GM23338 (cell line): ENCODE measurements around the gene ASPSCR1. TPM values are rescaled to one million over a fixed set of nuclear protein-coding genes. Genes with fewer than 3 reads are reported as not detected.

ENCODE experiments used
- ATAC-seq: fragments of 200-7000 bp; cut with Tn5 transposase; 3 replicates; pipeline ENCODE4 v1.9.1; 2020
- DNase-seq: peaks from one replicate; pipeline ENCODE4 v3.0.0-alpha.2; 2015; ENCODE audit warnings: low spot score
- H2AFZ ChIP-seq: fragments of 200-600 bp; sonication (generic); 2 replicates; pipeline ENCODE4 v1.8.0; 2016; ENCODE audit warnings: antibody characterized with exemption, mild to moderate bottlenecking, moderate library complexity
- H3F3A ChIP-seq: fragments of 200-600 bp; sonication (generic); replicated peaks from 2 replicates; pipeline ENCODE4 v1.8.0; 2017; ENCODE audit warnings: antibody characterized with exemption, mixed run types, low read depth
- H3K27ac ChIP-seq: fragments of 200-600 bp; sonication (generic); 2 replicates; pipeline ENCODE4 v1.6.1; 2016; ENCODE audit warnings: low read depth
- H3K27me3 ChIP-seq: fragments of 200-600 bp; sonication (generic); 2 replicates; pipeline ENCODE4 v1.8.0; 2016; ENCODE audit warnings: mild to moderate bottlenecking, mixed run types, moderate library complexity; ENCODE audit not compliant: insufficient read depth
- H3K36me3 ChIP-seq: fragments of 200-600 bp; sonication (generic); 2 replicates; pipeline ENCODE4 v1.8.0; 2016; ENCODE audit warnings: mild to moderate bottlenecking; ENCODE audit not compliant: insufficient read depth
- H3K4me1 ChIP-seq: fragments of 200-600 bp; sonication (generic); 2 replicates; pipeline ENCODE4 v1.8.0; 2016; ENCODE audit warnings: mild to moderate bottlenecking, moderate library complexity; ENCODE audit not compliant: insufficient read depth
- H3K4me2 ChIP-seq: fragments of 200-600 bp; sonication (generic); 2 replicates; pipeline ENCODE4 v1.7.1; 2017; ENCODE audit warnings: mixed run types
- H3K4me3 ChIP-seq: fragments of 200-600 bp; sonication (generic); 2 replicates; pipeline ENCODE4 v1.6.1; 2016; ENCODE audit warnings: mixed run types
- H3K79me2 ChIP-seq: fragments of 200-600 bp; sonication (generic); replicated peaks from 2 replicates; pipeline ENCODE4 v1.8.0; 2017; ENCODE audit warnings: mild to moderate bottlenecking; ENCODE audit not compliant: insufficient read depth
- H3K9me2 ChIP-seq: fragments of 200-600 bp; sonication (generic); 2 replicates; pipeline ENCODE4 v1.8.0; 2017; ENCODE audit not compliant: insufficient read depth
- H4K20me1 ChIP-seq: fragments of 200-600 bp; sonication (generic); replicated peaks from 2 replicates; pipeline ENCODE4 v1.8.0; 2017; ENCODE audit warnings: mild to moderate bottlenecking; ENCODE audit not compliant: insufficient read depth
- H3K27ac Mint-ChIP-seq: 2 replicates; pipeline ENCODE4 v1.8.0; 2020; ENCODE audit warnings: inconsistent platforms, mild to moderate bottlenecking, moderate library complexity, mixed read lengths
- H3K27me3 Mint-ChIP-seq: 3 replicates; pipeline ENCODE4 v1.8.0; 2022; ENCODE audit warnings: low read depth, mild to moderate bottlenecking, moderate library complexity, mixed read lengths, inconsistent platforms; ENCODE audit not compliant: insufficient read depth, poor library complexity
- H3K36me3 Mint-ChIP-seq: 3 replicates; pipeline ENCODE4 v1.8.0; 2021; ENCODE audit warnings: low read depth, mild to moderate bottlenecking, inconsistent platforms, moderate library complexity, mixed read lengths
- H3K4me1 Mint-ChIP-seq: 3 replicates; pipeline ENCODE4 v1.8.0; 2020; ENCODE audit warnings: mild to moderate bottlenecking, inconsistent platforms, mixed read lengths
- H3K4me3 Mint-ChIP-seq: 3 replicates; pipeline ENCODE4 v1.8.0; 2021; ENCODE audit warnings: moderate library complexity, mild to moderate bottlenecking, inconsistent platforms, mixed read lengths
- H3K9me3 Mint-ChIP-seq: 3 replicates; pipeline ENCODE4 v1.8.0; 2020; ENCODE audit warnings: moderate library complexity, mild to moderate bottlenecking, inconsistent platforms, mixed read lengths
- CREB1 ChIP-seq: fragments of 250-450 bp; sonication (Bioruptor Pico); IDR thresholded peaks from 2 replicates; pipeline ENCODE4 v1.5.0; 2020; ENCODE audit warnings: low read depth, mild to moderate bottlenecking, moderate library complexity
- CTCF ChIP-seq, 2 experiments: fragments of 200-600 bp in 1 of 2; sonication (generic) in 1 of 2; conservative IDR thresholded peaks; 2 replicates each; pipeline versions ENCODE4 v1.5.1 to v1.6.1; 2016 to 2017; ENCODE audit warnings: antibody characterized with exemption in 2 of 2, low read depth in 2 of 2, mild to moderate bottlenecking in 2 of 2, moderate library complexity in 1 of 2
- ETS1 ChIP-seq: IDR thresholded peaks from 2 replicates; pipeline ENCODE4 v1.6.1; 2016; ENCODE audit warnings: antibody characterized with exemption
- EZH2 ChIP-seq: fragments of 200-600 bp; sonication (generic); IDR thresholded peaks from one replicate; pipeline ENCODE4 v1.8.0; 2017; ENCODE audit warnings: antibody characterized with exemption, mild to moderate bottlenecking, low read depth; ENCODE audit not compliant: unreplicated experiment
- EZH2phosphoT487 ChIP-seq: fragments of 200-600 bp; sonication (generic); IDR thresholded peaks from one replicate; pipeline ENCODE4 v1.8.1; 2018; ENCODE audit warnings: antibody characterized with exemption; ENCODE audit not compliant: unreplicated experiment
- JUNB ChIP-seq: IDR thresholded peaks from one replicate; pipeline ENCODE4 v1.6.1; 2016; ENCODE audit warnings: antibody characterized with exemption; ENCODE audit not compliant: unreplicated experiment
- NANOG ChIP-seq: IDR thresholded peaks from 2 replicates; pipeline ENCODE4 v1.6.1; 2016; ENCODE audit warnings: antibody characterized with exemption, borderline replicate concordance
- POLR2AphosphoS5 ChIP-seq: IDR thresholded peaks from 2 replicates; pipeline ENCODE4 v1.6.1; 2016; ENCODE audit warnings: antibody characterized with exemption, low read depth
- REST ChIP-seq: IDR thresholded peaks from one replicate; pipeline ENCODE4 v1.6.1; 2018; ENCODE audit warnings: antibody characterized with exemption; ENCODE audit not compliant: unreplicated experiment
- STAT1 ChIP-seq: IDR thresholded peaks from one replicate; pipeline ENCODE4 v1.6.1; 2016; ENCODE audit warnings: antibody characterized with exemption; ENCODE audit not compliant: unreplicated experiment
- ZNF114 ChIP-seq: fragments of 250-450 bp; sonication (Bioruptor Pico); IDR thresholded peaks from 2 replicates; pipeline ENCODE4 v1.5.0; 2020; ENCODE audit warnings: mild to moderate bottlenecking, moderate library complexity
- ZNF331 ChIP-seq: fragments of 250-450 bp; sonication (Bioruptor Pico); IDR thresholded peaks from 2 replicates; pipeline ENCODE4 v1.5.0; 2020; ENCODE audit warnings: low read depth, mild to moderate bottlenecking, moderate library complexity
- ZNF462 ChIP-seq: fragments of 250-450 bp; sonication (Bioruptor Pico); IDR thresholded peaks from 2 replicates; pipeline ENCODE4 v1.5.0; 2020; ENCODE audit warnings: mild to moderate bottlenecking, moderate library complexity
- polyA plus RNA-seq: library from polyadenylated mRNA; unstranded; fragments of >200 nt; fragmentation: Nextera tagmentation; extraction: Ambion mirVana; gene quantifications from 2 replicates; pipeline ENCODE4 v1.2.1, GENCODE V29; 2016
- total RNA-seq: library from RNA; depleted of rRNA; stranded (reverse); fragments of >200 nt; shearing (Covaris generic); gene quantifications from 2 replicates; pipeline ENCODE4 v1.2.3, GENCODE V29; 2014

Gene ASPSCR1
- total and polyA plus RNA-seq, 2 experiments from 2014 or later, result 44.2 to 46.9 TPM

GRCh38 chr17:82020572-82021106, 43.2 kb downstream of the ASPSCR1 start:
- peak overlapping the region; percentile 42 for H3K4me3 Mint-ChIP-seq

More at GRCh38 chr17:82020572-82021106, 43.2 kb downstream of the ASPSCR1 start:
- Mint-ChIP-seq H3K36me3 (peaks cover 6% of the 10 kb centered on the region; the same call in 2 of the 3 replicates), H3K4me1 (peaks cover 11% of the 10 kb centered on the region), H3K27me3 (peaks cover 20% of the 10 kb centered on the region), H3K27ac (peak overlapping the region; percentile 11; the same call in 1 of the 2 replicates), H3K9me3 (no peaks in the 10 kb centered on the region)
- no peak for ATAC-seq
- Histone ChIP-seq H3K4me2 (no peak overlapping the region), H2AFZ (no peak overlapping the region), H3K79me2 (peaks cover 15% of the 10 kb centered on the region), H3K4me3 (no peak overlapping the region), H3K9me2 (no peaks in the 10 kb centered on the region), H3K27me3 (no peaks in the 10 kb centered on the region), H3K4me1 (peaks cover 5% of the 10 kb centered on the region; the same call in 1 of the 2 replicates), H3K36me3 (no peaks in the 10 kb centered on the region), H3F3A (peaks cover 13% of the 10 kb centered on the region; the same call in 1 of the 2 replicates), H4K20me1 (peaks cover 3% of the 10 kb centered on the region), H3K27ac (no peak overlapping the region)
- no peak for DNase-seq
- TF ChIP-seq ZNF114 (CRISPR knock-in tag), result no peak
- no peak for TF ChIP-seq NANOG
- TF ChIP-seq POLR2AphosphoS5, result no peak
- no peak for TF ChIP-seq EZH2
- no peak for TF ChIP-seq EZH2phosphoT487
- TF ChIP-seq ETS1, result no peak
- no peak for TF ChIP-seq ZNF331 (CRISPR knock-in tag)
- TF ChIP-seq ZNF462 (CRISPR knock-in tag), result no peak
- no peak for TF ChIP-seq CTCF (conservative IDR thresholded peaks at IDR 0.05; ENCODE audit: low read depth in 2 of 2)
- TF ChIP-seq REST, result no peak
- no peak for TF ChIP-seq CREB1
- no peak for TF ChIP-seq STAT1
- TF ChIP-seq JUNB, result no peak
